Heart right ventricle (tissue), 16 donors: ENCODE measurements around the gene IL20RB. TPM values are rescaled to one million over a fixed set of nuclear protein-coding genes. Genes with fewer than 3 reads are reported as not detected.

Source experiments
- ATAC-seq, 8 donors: fragments of 200-7000 bp; cut with Tn5 transposase; one replicate each; pipeline ENCODE4 v1.9.1; 2020; ENCODE audit warnings: mild to moderate bottlenecking in 8 of 8, moderate library complexity in 8 of 8, moderate number of reproducible peaks in 1 of 8
- DNase-seq, 2 donors: peaks; one replicate each; pipeline ENCODE4 v3.0.0-alpha.2; 2020
- H3K27ac ChIP-seq, 10 donors: fragments of 200-600 bp; sonication (generic) in 2 of 10; one replicate each; pipeline versions ENCODE4 v1.5.0 to v1.8.0; 2020 to 2022; ENCODE audit warnings: mild to moderate bottlenecking in 3 of 10
- H3K27me3 ChIP-seq, 7 donors: fragments of 200-600 bp; one replicate each; pipeline ENCODE4 v1.8.0; 2021 to 2022; ENCODE audit warnings: mild to moderate bottlenecking in 2 of 7
- H3K36me3 ChIP-seq, 9 donors: fragments of 200-600 bp; sonication (generic) in 1 of 9; one replicate each; pipeline versions ENCODE4 v1.5.0 to v1.8.0; 2020 to 2022; ENCODE audit warnings: mild to moderate bottlenecking in 2 of 9
- H3K4me1 ChIP-seq, 9 donors: fragments of 200-600 bp; sonication (generic) in 1 of 9; one replicate each; pipeline versions ENCODE4 v1.5.0 to v1.8.0; 2020 to 2022; ENCODE audit warnings: mild to moderate bottlenecking in 4 of 9
- H3K4me3 ChIP-seq, 10 donors: fragments of 200-600 bp; sonication (generic) in 2 of 10; one replicate each; pipeline versions ENCODE4 v1.5.0 to v1.8.0; 2020 to 2022; ENCODE audit warnings: mild to moderate bottlenecking in 7 of 10, moderate library complexity in 2 of 10
- H3K9me3 ChIP-seq, 11 donors: fragments of 200-600 bp in 10 of 11; sonication (generic) in 2 of 11; one replicate each; pipeline versions ENCODE4 v1.5.0 to v1.8.0; 2013 to 2022; ENCODE audit warnings: mild to moderate bottlenecking in 2 of 11, control low read depth in 1 of 11, moderate library complexity in 1 of 11
- CTCF ChIP-seq, 9 donors: fragments of 200-600 bp; sonication (generic) in 2 of 9; IDR thresholded peaks; one replicate each; pipeline versions ENCODE4 v1.5.0 to v1.8.0; 2021 to 2022; ENCODE audit warnings: antibody characterized with exemption in 9 of 9, mild to moderate bottlenecking in 5 of 9, moderate library complexity in 1 of 9
- WGBS, 2 donors: extraction: QIAGEN DNeasy Blood & Tissue Kit; methylation state at CpG; one replicate each; pipeline ENCODE4 v1.1.7; 2013; ENCODE audit warnings: inconsistent platforms in 1 of 2; 5-methylcytosine and 5-hydroxymethylcytosine counted together
- intact Hi-C, 10 donors: fragments of 100-400 bp; cut with DNase I; formaldehyde crosslinking; loops; one replicate each; pipeline versions ENCODE4 v1.11.1 to v1.14.2; 2022
- polyA plus RNA-seq, 2 donors: library from polyadenylated mRNA; stranded (reverse); fragments of 200-250 nt; gene quantifications; one replicate each; pipeline ENCODE4 v1.2.3, GENCODE V29; 2013
- total RNA-seq, 10 donors: library from RNA; stranded (reverse); fragmentation: NEBNext Ultra II Directional in 3 of 10; extraction: Animal tissue kit (Norgen Biotek cat#: 25700) in 3 of 10; gene quantifications; one replicate each; pipeline versions ENCODE4 v1.2.1 to v1.2.4, GENCODE V29; 2021 to 2023
- donor health status: Arrhythmogenic right ventricular cardiomyopathy.
- donor health status: ischemic (EF 13 %, LVEDD 7.1; RV severe dilation, severe dysfunction).
- donor health status: healthy with polysubstance abuse.
- donor health status: DM: no; HTN: yes; CAD: no.
- donor health status: DM: no; HTN: no; CAD: no.
- donor health status: ischemic (EF 25% LVEDD 6.9; RV normal size, moderate dysfunction).
- donor health status: ischemic (EF 25% LVEDD 5.7; RV mildly dilated, moderate dysfunction).
- donor health status: healthy.
- donor health status: DM: yes; HTN: yes; CAD: no.
- donor health status: Ischemic cardiomyopathy.
- donor health status: ischemic (EF 35%, LVEDD 5.7; RV mildly dilated, moderate dysfunction).
- donor health status: nonischemic (EF 11% LVEDD 7.7; RV severe dilation, severe dysfunction).
- donor health status: DM: yes; HTN: yes; CAD: no.
- donor health status: PGD.
- donor health status: ischemic (EF 29% LVEDD 5.4; RV normal size, mild dysfunction).
- donor health status: nonischemic (EF 23%, LVEDD 6.1; RV moderate dilation, normal function).

The IL20RB gene
- total and polyA plus RNA-seq, 12 donors = 0.12 to 0.71 (median 0.34) TPM; not detected in 2

- DNase-seq = no peak
- TF ChIP-seq CTCF (IDR thresholded peaks at IDR 0.05) = no peak
- Histone ChIP-seq H3K27me3 (no peaks in the 10 kb centered on the region), H3K4me3 (no peak overlapping the region), H3K36me3 (peaks cover 0 to 33% (median 5%) of the 10 kb centered on the region in 9 donors), H3K9me3 (no peaks in the 10 kb centered on the region), H3K27ac (peak overlapping the region in 1 of 10 donors; percentile 17), H3K4me1 (peaks cover 2 to 55% (median 25%) of the 10 kb centered on the region in 9 donors)
- no peak for ATAC-seq
- intact Hi-C loops = loop anchor here in 4 of 10 donors (2.0 to 10.0 kb wide), 4 partner anchors 63 to 194 kb away; partner anchors contain the start of genes NCK1 (in 1 of the 4) and STAG1 (in 1 of the 4)
Observed at GRCh38 chr3:136949146-136949545, 8.6 kb upstream of the IL20RB start.

GRCh38 chr3:136949708-136950107 is 8.1 kb upstream of the IL20RB start:
- intact Hi-C loops = loop anchor here in 4 of 10 donors (2.0 to 10.0 kb wide), 4 partner anchors 63 to 195 kb away; partner anchors contain the start of genes NCK1 (in 1 of the 4) and STAG1 (in 1 of the 4)
- WGBS, 2 donors = 87 to 97% methylated on average over 2 of the region's 2 CpGs
- ATAC-seq (no peak), DNase-seq (no peak)
- Histone ChIP-seq H3K9me3 (no peaks in the 10 kb centered on the region), H3K4me3 (no peak overlapping the region), H3K36me3 (peaks cover 0 to 33% (median 5%) of the 10 kb centered on the region in 9 donors), H3K4me1 (peaks cover under 1 to 49% (median 20%) of the 10 kb centered on the region in 9 donors), H3K27me3 (no peaks in the 10 kb centered on the region), H3K27ac (peak overlapping the region in 1 of 10 donors; percentile 17)
- TF ChIP-seq CTCF (IDR thresholded peaks at IDR 0.05) = peak in 4 of 9 donors; percentile 23 to 42 (median 33)

GRCh38 chr3:136950623-136951022 is 7.2 kb upstream of the IL20RB start:
- H3K4me1 ChIP-seq = peaks cover 0 to 47% (median 18%) of the 10 kb centered on the region in 9 donors
- TF ChIP-seq CTCF (IDR thresholded peaks at IDR 0.05) = no peak
- intact Hi-C loops = no loop called here

GRCh38 chr3:136952292-136952691 is 5.5 kb upstream of the IL20RB start:
- H3K4me3 ChIP-seq = no peak overlapping the region
- intact Hi-C loops = no loop called here
- no peaks in the 10 kb centered on the region for H3K27me3 ChIP-seq
- H3K4me1 ChIP-seq = peaks cover 0 to 40% (median 18%) of the 10 kb centered on the region in 9 donors
- TF ChIP-seq CTCF (IDR thresholded peaks at IDR 0.05) = no peak
- WGBS, 2 donors = 68 to 76% methylated on average over 1 of the region's 1 CpG
- no peak overlapping the region for H3K27ac ChIP-seq
- DNase-seq (no peak), ATAC-seq (no peak)
- H3K9me3 ChIP-seq = no peaks in the 10 kb centered on the region
- peaks cover 0 to 15% (median 0%) of the 10 kb centered on the region in 9 donors for H3K36me3 ChIP-seq

More at GRCh38 chr3:136950623-136951022, 7.2 kb upstream of the IL20RB start:
- ATAC-seq = peak in 1 of 8 donors; percentile 28
- H3K27ac ChIP-seq = no peak overlapping the region
- WGBS, 2 donors = 89 to 91% methylated on average over 1 of the region's 1 CpG
- peaks cover 0 to 30% (median 5%) of the 10 kb centered on the region in 9 donors for H3K36me3 ChIP-seq
- no peak overlapping the region for H3K4me3 ChIP-seq
- no peaks in the 10 kb centered on the region for H3K27me3 ChIP-seq
- H3K9me3 ChIP-seq = no peaks in the 10 kb centered on the region
- DNase-seq = no peak
